Islet of Langerhans (tissue), 1 donor: ENCODE results near the gene ZNF594.
"Not testable (repeated sequence)": the region's sequence is repeated elsewhere in the genome, so short reads cannot be mapped to it uniquely, and the experiment has no call there.

ENCODE experiments used
- FAIRE-seq: peaks from one replicate; lab custom pipeline; 2011; peaks lifted over from hg19 to GRCh38; lab: Jason Lieb, UNC

Gene ZNF594

DNA sequence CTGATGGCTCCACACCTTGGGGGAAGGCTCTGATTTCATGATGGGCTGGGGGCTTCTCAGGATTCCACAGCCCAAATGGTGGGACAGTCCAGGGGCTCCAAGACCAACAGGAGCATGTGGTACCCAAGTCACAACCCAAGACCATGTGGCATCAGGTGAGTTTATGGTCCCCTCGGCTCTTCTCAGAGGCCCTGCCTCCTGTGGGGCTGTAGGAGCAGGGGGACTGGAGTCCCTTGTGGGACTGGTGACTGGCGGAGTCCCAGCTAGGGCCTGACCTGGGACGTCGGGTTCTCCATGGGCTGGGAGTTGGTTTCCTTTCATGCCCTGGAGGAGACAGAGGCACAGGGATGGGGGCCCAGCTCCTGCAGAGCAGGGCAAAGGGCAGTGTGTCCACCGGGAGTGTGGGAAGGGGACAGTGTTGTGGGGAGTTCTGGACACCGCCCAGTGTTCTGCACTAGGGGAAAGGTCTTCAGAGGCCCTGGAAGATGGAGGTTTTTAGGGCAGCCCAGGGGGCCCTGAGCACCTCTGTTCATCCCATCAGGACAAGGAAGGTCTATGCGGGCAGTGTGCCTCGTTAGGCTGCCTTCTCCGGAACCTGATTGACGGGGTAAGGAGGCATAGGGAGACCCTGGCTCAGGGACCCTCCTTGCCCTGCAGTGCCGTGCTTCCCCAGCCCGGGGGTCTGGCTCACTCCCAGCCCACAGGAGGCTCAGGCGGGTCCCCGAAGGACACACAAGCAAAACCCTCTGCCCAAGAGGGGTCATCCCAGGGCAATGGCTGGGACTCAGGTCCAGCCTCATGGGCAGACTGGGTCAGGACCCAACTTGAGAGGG, 54.9 kb downstream of the ZNF594 start:
- not testable (repeated sequence) for FAIRE-seq

DNA sequence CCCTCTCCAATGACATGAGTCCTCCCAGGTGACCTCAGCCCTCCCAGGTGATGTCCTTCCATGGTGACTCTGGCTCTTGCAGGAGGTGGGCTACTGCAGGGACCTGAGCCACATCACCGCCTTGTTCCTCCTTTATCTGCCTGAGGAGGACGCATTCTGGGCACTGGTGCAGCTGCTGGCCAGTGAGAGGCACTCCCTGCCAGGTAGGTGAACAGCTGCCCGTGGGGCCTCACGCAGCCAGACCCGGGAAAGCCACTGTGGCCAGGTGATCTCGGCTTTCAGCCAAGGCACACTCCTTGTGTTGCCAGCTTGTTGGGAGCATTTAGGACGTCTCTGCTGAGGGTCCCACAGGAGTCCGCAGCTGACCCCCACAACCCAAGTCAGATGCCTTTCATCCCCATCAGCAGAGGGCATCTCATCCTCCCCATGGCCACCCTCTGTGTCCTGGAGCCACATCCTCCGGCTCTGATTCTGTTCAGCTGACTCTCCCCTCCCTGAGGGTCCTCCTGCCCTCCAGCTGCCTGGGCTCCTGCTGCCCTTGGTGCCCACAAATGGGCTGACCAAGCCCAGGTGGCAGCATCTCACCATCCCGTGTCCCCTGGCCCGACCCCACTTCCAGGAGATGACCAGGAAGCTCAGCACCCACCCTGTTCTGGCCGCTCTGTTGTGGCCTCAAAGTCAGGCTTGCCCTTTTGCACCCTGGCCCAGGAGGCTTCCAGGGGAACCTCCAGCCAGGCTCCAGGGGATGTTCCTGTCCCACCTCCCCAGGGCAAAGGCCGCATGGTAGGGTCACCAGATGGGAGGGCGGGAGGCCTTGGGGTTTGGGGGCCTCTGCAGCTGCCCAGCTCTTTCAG, 55.7 kb downstream of the ZNF594 start:
- no peak for FAIRE-seq

DNA sequence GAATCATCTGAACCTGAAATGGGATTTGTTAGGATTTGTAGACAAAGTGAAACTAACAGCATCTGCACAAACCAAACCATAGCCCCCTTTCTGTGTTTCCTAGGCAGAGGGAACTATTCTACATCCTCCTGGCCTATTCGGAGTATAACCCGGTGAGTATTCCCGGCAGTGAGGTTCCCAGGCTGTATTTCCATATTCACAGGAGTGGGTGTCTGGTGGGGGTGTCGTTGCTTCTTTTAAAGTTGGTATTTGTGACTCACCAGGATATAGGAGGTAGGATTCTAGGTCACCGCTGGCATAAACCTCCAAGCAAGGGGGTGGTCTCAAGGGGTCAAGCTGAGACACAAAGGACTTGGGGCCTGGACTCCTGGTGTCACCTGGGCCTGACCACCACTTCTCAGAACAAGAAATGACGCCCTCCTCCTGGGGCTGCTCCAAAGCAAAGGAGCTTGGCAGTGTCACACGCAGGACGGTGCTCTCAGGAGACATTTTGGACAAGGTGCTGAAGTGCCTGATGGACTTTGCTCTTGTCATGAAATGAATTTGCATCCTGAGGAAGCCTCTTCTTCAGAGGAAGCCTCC, 56.4 kb downstream of the ZNF594 start:
- not testable (repeated sequence) for FAIRE-seq

DNA sequence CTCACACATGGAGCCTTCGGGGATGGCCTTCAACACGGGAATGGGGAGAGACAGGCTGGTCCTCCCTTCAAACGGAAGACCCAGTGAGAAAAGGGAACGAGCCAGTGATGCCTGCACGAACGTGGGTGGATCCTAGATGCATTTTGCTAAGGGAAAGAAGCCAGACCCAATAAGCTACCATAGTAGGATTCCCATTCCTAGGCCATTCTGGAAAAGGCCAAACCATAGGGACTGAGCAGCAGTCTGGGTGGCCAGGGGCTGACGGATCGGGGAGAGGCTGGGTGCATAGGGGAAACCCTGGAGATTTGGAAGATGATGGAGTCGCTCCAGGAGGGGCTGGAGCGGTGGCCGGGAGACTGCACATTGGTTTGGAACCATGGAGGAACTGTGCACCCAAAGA, 57.1 kb downstream of the ZNF594 start:
- not testable (repeated sequence) for FAIRE-seq

DNA sequence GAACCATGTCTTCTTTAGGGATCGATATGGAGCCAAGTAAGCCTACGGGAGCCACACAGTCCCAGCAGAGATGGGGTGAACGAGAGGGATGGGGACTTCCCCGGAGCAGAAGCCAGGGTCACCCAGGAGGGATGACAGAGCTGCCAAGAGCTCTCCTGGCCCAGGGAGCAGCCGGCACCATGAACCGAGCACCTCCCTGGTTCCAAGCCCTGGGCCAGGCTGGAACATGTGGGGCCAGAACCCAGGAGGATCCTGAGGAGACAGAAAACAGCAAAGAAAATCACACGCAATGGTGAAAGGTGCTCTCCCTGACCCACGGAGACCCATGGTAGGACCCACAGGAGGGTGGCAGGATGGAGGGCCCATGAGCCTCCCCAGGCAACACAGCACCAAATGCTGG, 57.7 kb downstream of the ZNF594 start:
- not testable (repeated sequence) for FAIRE-seq

DNA sequence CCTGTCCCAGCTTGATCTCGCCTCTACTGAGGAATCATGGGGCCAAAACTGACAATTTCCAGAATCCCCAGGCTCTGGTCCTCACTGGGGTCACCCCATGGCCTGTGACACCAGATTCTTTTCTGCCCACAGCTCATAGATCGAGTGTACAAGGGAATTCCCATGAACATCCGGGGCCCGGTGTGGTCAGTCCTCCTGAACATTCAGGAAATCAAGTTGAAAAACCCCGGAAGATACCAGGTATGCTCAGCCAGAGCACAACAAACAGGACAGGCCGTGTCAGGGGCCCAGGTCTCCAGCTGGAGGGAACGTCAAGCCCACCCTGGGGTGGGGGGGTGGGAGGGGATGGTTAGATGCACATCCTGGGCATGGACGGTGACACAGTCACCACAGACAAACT, 58.4 kb downstream of the ZNF594 start:
- no peak for FAIRE-seq

DNA sequence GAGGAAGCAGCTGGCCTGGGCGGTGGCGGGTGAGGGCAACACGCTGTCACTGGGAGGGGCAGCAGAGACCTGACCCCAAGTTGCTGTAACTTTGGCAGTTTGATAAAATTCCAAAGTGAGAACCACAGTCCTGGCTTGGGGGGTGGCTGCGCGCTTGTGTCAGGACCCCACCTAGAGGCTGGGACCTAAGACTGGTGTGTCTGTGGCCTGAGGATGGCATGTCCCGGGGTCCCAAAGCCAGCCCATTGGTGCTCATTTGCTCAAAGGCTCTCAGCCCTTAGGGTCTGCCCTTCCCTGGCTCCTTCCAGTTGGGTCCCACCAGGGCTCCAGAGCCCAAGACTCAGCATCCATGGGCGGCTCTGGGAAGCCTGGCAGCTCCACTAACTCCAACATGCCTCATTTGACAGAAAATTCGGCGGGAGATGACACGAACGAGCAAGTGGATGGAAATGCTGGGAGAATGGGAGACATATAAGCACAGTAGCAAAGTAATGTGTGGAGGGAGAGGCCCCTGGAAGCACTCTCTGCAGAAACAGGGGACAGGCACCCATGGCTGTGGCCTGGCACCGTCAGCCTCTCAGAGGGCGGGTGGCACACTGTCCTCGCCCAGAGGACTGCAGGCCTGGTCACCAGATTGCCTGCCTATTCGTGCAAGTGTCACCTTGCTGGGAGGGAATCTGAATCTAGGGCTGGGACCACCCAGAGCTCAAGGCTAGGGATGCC, 59.0 kb downstream of the ZNF594 start:
- FAIRE-seq: not testable (repeated sequence)

DNA sequence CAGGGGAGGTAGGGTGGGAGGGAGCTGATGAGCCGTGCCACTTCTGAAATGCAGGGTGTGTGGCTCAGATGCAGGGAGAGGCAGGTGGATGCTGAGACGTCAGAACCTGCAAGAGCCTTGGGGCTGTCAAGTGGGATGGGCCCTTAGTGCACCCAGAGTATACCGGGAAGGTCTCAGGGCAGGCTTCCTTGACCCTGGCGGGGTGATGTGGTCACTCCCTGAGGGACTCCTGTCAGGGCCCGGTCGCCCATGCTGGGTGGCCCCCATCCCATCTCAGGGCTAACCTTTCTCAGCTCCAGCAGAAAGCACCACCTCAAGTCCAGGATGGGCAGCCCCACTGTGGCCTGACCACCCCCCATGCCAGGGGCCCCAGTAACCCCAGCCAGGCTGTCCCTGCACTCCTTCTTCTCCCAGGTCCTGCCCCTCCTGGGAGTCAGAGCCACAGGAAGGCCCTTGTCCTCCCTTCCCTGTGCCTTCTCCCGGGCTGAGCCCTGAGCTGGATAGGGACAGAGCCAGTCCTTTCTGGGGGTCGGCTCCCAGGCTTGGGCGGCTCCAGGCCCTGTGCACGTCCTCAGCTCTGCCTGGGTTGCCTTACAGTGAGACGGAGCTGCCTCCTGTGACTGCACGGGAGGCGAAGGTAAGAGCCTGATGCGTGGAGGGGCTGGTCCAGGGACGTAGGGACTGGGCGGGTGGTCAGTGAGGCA, 59.7 kb downstream of the ZNF594 start:
- not testable (repeated sequence) for FAIRE-seq

DNA sequence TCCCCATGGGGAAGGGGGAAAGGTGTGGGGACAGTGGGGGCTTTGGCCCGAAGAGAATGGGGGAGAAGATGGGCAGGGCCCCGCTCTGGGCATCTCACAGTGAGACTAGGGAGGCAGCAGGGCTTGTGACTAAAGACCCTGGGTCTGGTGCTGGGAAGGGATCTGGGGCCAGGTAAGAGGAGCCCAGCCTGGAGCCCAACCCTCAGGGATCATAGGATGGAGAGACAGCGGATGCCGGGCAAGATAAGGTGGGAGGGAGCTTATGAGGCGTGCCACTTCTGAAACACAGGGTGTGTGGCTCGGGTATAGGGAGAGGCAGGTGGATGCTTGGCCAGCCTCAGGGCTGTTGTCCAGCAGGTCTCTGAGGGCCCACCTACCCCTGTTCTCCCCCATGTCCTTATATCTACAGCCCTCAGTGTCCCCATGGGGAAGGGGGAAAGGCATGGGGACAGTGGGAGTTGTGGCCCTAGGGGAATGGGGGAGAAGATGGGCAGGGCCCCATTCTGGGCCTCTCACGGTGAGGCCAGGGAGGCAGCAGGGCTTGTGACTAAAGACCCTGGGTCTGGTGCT, 60.4 kb downstream of the ZNF594 start:
- no peak for FAIRE-seq

DNA sequence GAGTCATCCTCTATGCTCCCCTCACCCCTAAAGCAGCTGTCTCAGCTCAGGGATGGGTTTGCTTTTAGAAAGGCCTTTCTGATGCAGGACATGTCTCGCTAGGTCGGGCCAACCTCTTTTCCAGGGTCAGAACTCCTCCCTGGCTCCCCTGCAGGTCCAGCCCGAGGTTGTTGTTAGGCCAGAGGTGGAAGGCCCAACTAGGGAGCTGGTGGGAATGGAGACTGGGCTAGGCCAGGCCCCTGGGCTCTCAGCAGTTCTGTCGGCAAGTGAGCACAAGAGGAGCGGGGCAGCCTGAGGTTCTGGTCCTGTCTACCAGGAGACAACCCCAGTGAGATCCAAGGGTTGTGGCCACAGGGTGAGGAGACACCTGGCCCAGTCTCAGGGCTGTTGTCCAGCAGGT, 61.0 kb downstream of the ZNF594 start:
- FAIRE-seq: not testable (repeated sequence)

DNA sequence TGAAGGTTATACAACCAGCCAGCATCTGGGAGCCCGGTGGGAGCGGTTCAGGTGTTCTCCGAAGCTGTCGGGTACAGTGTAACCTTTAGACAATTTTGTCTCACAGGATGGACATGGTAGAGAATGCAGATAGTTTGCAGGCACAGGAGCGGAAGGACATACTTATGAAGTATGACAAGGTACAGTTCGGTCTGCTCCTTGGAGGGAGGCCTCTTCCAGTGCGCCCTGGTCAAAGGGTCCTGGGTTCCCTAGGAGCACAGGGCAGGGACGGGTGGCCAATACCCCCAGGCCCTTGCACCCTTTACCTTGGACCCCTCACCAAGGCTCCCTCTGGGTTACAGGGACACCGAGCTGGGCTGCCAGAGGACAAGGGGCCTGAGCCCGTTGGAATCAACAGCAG, 61.4 kb downstream of the ZNF594 start:
- FAIRE-seq: not testable (repeated sequence)

DNA sequence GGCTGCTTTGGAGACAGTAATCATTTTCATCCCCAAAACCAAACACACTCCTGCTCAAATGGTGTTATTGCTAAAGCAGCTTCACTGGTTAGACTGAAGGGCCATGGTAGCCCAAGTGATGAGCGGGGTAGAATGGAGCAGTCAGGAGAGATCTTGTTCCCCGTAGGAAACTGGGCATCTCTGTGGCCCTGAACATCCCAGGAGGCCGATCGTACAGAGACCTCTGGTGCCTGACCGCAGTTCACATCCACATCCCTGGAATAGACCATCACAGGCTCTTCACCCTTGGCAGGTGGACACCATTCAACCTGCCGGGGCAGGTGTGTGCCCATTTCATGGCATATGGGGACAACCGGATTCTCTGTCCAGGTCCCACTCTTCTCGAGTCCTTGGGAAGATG, 61.9 kb downstream of the ZNF594 start:
- not testable (repeated sequence) for FAIRE-seq
